Measurements from ENCODE around the gene ZNF770.

GRCh38 chr15:35020974-35021373 lies 32.9 kb upstream of the ZNF770 start:
- TF ChIP-seq EZH2 (IDR thresholded peaks at IDR 0.05) (no peak), CTCF (IDR thresholded peaks at IDR 0.05) (no peak)
